ENCODE data around the gene TMPRSS9.
"Not testable (repeated sequence)": the region's sequence is repeated elsewhere in the genome, so short reads cannot be mapped to it uniquely, and the experiment has no call there.

The TMPRSS9 gene

DNA sequence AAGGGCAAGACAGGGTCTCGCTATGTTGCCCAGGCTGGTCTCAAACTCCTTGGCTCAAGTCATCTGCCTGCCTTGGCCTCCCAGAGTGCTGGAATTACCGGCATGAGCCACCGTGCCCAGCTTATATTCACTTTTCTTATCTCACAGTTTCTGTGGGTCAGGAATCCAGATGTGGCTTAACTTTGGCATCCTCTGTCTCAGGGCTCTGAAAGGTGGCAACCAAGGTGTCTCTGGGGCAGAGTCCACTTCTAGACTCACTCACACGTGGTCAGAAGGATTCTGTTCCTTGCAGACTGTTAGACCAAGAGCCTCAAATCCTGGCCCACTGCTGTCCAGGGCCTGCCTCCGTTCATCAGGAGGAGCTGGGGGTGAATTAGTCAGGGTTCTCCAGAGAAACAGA lies 104.3 kb downstream of the TMPRSS9 start:
- DNase-seq = no peak

DNA sequence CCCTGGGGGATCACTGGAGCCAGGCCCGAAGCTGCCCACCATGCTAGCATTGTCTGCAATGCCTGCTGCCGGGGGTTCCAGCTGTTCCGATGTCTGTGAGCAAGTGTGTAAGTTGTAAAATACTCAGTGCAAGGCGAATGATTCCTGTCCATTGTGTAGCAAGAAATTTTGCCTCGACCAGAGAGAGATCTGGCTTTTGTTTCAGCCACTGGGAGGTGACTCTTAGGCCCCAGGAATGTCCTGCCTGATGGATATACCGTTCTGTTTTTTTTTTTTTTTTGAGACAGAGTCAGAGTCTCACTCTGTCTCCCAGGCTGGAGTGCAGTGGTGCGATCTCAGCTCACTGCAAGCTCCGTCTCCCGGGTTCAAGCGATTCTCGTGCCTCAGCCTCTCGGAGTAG lies 108.5 kb downstream of the TMPRSS9 start:
- no peak for DNase-seq

DNA sequence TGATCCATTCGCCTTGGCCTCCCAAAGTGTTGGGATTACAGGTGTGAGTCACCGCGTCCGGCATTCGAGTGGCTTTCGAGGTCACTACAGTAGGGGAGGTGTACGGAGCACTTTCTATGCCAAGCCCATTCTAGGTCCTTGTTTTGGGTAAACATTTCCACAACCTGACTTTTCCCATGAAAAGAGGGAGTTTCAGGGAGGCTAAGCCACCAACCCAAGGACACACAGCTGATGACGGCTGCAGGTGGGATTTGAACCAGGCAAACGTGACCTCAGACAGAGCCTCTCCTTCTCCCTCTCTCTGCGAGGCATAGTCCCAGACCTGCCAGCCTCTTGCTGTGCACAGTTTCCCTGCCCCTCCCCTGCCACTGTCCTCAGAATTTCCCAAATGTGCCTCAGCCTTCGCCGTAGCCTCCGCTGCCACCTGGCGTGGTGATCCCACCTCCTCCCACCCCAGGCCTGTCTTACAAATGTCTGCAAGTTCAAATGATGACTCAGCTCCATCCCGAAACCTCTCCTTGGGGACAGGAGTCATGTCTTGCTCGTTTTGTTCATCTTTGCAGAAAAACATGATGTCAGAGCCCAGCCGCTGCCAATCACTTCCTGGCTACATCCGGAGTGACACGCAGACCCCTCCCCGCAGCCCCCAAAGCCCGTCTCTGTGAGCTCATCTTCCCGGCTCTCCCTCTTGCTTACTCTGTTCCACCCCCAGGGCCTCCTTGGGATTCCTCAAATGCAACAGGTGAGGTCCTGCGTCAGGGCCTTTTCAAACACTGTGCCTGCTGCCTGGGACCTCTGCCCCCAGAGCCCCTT lies 109.2 kb downstream of the TMPRSS9 start:
- no peak for DNase-seq

DNA sequence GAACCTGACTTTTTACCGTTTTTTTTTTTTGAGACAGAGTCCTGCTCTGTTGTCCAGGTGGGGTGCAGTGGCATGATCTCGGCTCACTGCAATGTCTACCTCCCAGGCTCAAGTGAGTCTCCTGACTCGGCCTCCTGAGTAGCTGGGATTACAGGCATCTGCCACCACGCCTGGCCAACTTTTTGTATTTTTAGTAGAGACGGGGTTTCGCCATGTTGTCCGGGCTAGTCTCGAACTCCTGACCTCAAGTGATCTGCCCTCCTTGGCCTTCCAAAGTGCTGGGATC lies 109.8 kb downstream of the TMPRSS9 start:
- not testable (repeated sequence) for DNase-seq

DNA sequence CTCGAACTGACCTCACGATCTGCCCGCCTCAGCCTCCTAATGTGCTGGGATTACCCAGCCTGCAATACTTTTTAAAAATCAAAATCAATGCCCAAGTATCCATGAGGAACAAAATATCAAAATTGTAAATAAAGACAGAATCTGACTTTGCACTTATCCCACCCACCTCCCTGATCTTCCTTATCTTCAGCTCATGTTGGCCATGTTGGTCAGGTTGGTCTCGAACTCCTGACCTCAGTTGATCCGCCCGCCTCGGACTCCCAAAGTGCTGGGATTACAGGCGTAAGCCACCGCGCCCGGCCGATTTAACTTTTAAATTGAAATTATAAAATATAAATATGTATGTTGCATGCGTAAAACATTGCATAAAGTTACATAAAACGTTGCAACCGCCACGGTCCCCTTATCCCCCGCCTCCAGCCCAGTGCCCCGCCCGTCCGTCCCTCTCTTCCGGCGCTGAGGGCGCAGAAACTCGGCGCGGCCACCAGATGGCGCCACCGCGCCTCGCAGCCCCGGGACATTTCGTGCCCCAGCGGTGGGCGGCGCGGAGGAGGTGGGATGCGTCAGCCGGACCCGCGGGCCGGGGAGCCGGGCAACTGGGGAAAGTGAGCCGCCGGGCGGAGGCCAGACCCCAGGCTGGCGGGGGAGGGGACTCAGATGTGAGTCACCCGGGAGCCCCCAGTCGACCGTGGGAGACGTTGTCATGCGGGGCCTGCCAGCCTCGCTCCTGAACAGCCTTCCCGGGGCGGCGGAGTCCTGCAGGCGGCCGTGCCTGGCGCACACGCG lies 114.4 kb downstream of the TMPRSS9 start:
- DNase-seq = peak; percentile 94 to 95

DNA sequence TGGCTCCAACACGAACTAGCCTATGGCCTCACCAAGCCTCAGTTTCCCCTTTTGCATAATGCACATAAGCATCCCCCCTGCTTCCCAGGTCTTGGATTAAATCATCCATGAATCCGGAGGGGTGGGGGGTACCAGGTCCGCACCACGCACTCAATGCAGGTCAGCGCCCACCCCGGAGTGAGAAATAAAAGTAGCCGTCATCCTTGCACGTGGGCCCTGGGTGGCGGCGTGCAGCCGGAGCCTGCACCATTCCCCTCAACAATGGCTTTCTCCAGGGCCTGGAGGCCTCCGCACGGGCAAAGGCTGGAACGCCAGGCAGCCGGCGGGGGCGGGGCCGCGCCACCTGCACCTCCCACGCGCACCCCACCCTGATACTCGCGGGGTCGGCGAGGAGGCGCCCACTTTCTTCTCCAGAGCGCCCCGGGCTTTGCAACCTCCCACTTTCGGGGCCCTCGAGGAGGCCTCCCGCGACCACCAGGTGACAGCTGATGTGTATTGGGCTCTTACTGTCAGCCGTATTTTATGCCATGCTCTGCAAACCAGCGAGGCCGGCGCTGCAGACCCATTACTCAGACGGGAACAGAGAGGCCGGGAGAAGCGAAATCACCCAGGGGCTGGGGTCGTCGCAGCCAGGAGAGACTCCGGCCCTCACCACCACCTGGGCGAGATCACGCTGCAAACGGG lies 115.1 kb downstream of the TMPRSS9 start:
- DNase-seq = peak; percentile 62 to 65
